NCI-H1417 treated with DMSO at 0.1 percent for 48 hours (cell line): Measurements from ENCODE around the gene GRM5.
"Not testable (repeated sequence)": the region's sequence is repeated elsewhere in the genome, so short reads cannot be mapped to it uniquely, and the experiment has no call there.

Experiments
- DNase-seq: peaks from one replicate; lab custom pipeline; 2025; lab: John Stamatoyannopoulos, UW

The GRM5 gene

GRCh38 chr11:88538098-88538497, 527.7 kb downstream of the GRM5 start:
- no peak for DNase-seq

- DNase-seq: no peak
Observed at GRCh38 chr11:88537613-88538012, 528.2 kb downstream of the GRM5 start.

- no peak for DNase-seq
Observed at GRCh38 chr11:88536616-88537265, 529.0 kb downstream of the GRM5 start.

DNA sequence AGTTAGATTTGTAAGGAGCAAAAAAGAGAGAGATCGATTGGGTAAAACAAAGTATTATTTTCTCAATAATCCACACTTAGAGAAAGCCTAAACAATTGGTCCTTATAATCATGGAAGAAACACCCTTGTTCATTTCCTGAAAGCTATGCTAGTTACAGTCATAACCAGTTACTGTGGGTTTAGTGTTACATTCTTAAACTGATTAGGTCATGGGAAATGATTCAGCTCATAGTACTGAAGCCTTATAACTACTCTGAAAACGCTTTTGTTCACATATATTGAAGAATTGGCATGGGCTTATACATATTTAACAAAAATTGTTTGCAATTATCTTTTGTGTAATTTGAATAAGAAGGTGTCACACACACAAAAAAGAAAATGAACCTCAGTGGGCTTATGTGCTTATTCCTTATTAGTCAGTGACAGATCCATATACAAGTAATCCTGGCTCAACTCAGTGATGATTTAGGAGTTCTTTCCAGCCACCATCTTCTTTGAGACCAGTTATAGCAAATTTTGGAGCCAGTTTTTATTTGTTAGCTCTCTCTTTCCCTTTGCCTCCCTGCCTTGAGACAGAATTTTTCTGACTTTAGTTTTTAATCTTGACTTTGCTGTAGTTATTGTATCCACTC, 529.8 kb downstream of the GRM5 start:
- DNase-seq: no peak

GRCh38 chr11:88535266-88535665, 530.5 kb downstream of the GRM5 start:
- DNase-seq: no peak

- not testable (repeated sequence) for DNase-seq
Observed at GRCh38 chr11:88534706-88535105, 531.1 kb downstream of the GRM5 start.

- DNase-seq: no peak
Observed at GRCh38 chr11:88534185-88534584, 531.6 kb downstream of the GRM5 start.

GRCh38 chr11:88533001-88533400, 532.8 kb downstream of the GRM5 start:
- DNase-seq: no peak

DNA sequence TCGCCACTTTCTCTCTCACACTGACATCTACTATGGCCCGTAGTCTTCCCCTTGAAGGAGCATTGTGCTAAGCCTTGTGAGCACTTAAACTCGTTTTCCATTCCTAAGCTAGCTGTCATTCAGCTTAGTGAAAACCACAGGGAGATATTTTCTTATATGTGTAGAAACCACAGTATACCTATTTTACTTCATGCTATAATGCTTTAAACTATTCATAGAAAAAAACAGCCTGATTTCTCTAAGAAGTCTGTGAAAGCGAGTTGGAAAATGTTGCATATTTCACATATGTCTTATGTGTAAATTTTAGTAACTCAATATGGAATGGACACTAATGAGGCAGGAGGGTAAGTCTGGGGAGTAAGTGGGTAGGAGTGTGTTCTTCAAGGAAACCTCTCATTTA, 534.0 kb downstream of the GRM5 start:
- DNase-seq: no peak

DNA sequence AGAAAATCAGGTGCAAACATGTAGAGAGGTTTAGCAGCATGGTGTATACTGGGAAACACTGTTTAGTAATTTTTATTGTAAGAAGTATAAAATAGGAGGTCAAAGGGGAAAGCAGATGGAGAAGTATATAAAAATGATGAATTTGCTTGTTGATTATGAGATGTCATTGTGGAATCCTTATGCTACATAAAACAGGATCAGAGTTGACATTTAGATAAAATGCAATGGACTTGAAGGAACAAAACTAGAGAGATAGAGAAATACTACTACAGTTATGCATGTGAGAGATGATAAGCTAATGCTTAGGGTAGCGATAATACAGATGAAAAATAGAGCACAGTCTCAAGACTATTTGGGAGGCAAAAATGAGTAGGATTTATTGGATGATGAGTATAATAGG, 536.4 kb downstream of the GRM5 start:
- DNase-seq: no peak

DNA sequence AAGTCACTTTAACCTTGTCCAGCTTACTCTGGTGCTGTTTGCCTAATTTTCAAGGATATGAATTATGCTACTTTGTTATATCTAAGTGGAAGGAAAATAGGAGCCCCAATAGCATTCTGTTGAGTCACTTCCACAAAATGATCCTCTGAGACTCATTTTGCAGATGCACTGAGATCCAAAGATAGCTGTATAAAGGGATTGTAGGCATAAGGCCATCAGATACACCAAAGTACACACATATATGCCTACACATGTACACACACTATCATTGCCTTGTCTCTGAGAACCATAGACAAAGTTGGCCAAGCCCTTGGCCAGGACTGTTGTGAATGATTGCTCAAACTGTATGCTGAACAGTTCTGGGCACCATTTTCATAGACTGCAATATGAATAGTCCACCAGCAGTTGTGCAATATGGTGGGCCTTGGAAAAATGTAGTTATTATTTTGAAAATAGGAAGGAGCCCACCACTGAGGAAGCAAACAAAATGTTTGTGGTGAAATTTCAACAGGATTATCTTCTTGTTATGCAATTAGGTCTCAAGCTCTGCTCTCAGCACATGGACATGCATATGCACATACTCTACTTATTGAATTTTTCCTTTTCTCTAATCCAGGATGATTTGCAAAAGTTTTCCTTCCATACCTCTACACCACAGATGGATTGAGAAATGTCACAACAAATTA, 542.3 kb downstream of the GRM5 start:
- no peak for DNase-seq

GRCh38 chr11:88522624-88523385, 543.0 kb downstream of the GRM5 start:
- no peak for DNase-seq

DNA sequence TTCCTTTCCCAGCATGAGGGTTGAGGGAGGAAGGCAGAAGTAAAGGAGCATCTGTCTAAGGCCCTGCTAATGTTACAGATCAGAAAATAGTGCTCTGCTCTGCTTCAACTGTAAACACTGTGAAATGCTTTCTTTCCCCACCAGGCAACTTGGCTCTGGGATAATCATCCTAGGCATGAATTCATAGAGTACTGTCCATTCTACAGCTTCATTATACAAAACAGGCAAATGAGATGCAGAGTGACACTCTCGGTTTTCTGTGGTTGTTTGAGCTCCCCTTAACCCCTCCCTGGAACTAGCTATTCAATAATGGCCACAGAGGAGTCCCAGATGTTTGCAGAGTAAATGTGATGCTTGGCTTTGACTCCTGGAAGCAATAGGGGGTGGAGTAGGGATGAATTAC, 544.0 kb downstream of the GRM5 start:
- no peak for DNase-seq

DNA sequence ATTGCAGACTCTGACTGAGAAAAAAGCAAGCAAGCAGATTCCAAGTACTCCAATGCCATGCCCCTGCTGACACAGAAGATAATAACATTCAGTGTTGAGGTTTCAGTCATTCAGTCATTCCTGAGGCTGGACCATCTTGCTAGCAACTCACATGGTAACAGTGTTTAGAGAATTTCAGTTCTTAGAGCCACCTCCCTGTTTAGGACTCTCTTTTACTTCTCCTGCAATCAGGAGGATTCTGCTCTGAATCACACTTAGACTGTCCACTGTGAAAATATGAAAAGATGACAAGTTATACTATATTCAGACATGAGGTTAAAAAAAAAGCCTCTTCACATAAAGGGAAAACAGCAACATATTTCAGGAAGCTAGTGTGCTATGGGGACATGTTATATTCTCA, 544.4 kb downstream of the GRM5 start:
- DNase-seq: no peak

DNA sequence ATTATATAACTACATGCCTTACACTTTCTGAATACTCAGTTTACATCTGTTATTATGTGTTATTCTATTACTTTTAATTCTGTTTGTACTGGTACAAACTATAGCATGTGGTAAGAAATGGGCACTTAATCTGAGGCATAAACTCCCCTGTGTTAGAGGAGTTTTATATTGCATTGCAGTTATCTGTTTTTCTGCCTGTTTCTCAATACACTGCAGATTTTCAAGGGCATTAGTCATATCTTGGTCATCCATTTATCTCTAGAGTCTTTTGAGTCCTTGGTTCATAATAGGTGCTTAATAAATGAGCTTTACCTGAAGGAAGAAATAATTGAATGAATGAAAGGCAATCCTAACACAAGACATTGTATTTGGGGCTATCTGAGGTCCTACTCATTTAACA, 545.4 kb downstream of the GRM5 start:
- no peak for DNase-seq

- DNase-seq: no peak
Observed at GRCh38 chr11:88515002-88515401, 550.8 kb downstream of the GRM5 start.

DNA sequence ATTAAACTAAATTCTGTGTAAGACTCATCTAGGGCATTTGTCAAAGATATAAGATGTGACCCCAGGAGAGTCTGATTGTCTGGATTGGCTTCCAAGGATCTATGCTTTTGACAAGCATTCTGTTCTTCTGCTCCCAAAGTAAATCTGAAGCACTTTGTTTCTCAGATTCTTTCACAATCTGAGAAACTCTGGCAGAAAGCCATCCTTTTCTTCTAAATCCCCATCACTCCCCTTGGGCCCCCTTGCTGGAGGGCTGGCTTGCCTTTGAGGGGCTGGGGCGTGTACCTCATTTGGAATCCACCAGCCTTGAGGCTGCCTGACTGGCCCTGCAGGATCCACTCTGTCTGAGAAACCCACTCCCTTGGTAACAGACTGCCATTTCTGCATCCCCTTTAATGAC, 554.8 kb downstream of the GRM5 start:
- DNase-seq: no peak

GRCh38 chr11:88508759-88509581, 556.8 kb downstream of the GRM5 start:
- DNase-seq: no peak

GRCh38 chr11:88508418-88508758, 557.4 kb downstream of the GRM5 start:
- no peak for DNase-seq

DNA sequence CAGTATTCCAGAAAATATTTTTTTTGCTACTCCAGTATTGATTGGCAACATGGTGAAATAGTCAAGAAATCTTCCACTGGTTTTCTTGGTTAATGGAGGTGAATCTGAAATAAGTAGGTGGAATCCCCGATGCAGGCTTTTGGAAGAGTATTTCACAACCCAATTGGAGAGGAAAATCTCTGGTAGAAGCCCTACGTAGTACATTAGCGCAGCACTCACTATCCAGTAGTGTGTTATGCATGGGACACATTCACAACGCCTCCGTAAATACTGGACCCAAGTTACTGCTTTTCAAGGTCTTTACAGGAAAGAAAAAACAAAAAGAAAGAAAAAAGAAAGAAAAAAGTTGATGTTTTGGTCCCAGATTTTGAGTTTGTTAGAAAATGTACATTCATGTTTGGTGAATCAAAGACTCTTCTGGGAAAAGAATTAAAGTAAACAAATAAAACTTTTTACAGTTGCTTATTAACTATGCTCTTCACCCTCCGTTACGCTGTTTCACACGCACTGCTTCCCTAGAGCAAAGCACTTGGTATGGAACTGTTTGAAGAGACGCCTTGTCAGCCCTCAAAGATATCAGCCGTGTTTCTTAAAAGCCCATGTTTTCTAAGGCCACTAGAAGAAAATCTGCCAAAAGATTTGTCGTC, 557.9 kb downstream of the GRM5 start:
- no peak for DNase-seq

- DNase-seq: no peak
Observed at GRCh38 chr11:88501541-88501940, 564.2 kb downstream of the GRM5 start.
